HEK293T (cell line): Measurements from ENCODE around the gene FKBP15.

Experiments
- ARNT ChIP-seq: fragments of 450-650 bp; IDR thresholded peaks from 2 replicates; pipeline ENCODE4 v1.6.1; 2017; ENCODE audit warnings: mild to moderate bottlenecking
- ELF4 ChIP-seq: fragments of 450-650 bp; IDR thresholded peaks from 2 replicates; pipeline ENCODE4 v1.6.1; 2017; ENCODE audit warnings: antibody characterized with exemption
- FOXA1 ChIP-seq: fragments of 450-650 bp; IDR thresholded peaks from 2 replicates; pipeline ENCODE4 v1.6.1; 2016; ENCODE audit warnings: mild to moderate bottlenecking
- FOXK2 ChIP-seq: fragments of 450-650 bp; IDR thresholded peaks from 2 replicates; pipeline ENCODE4 v1.6.1; 2016; ENCODE audit warnings: mild to moderate bottlenecking
- FOXM1 ChIP-seq: fragments of 450-650 bp; IDR thresholded peaks from 2 replicates; pipeline ENCODE4 v1.6.1; 2017; ENCODE audit warnings: mild to moderate bottlenecking, borderline replicate concordance
- HDGF ChIP-seq: fragments of 450-650 bp; IDR thresholded peaks from 2 replicates; pipeline ENCODE4 v1.6.1; 2017; ENCODE audit warnings: antibody characterized with exemption, borderline replicate concordance
- L3MBTL2 ChIP-seq: fragments of 450-650 bp; conservative IDR thresholded peaks from 2 replicates; pipeline ENCODE4 v1.6.1; 2016; ENCODE audit warnings: mild to moderate bottlenecking
- SP1 ChIP-seq: fragments of 450-650 bp; IDR thresholded peaks from 2 replicates; pipeline ENCODE4 v1.6.1; 2017
- TARDBP ChIP-seq: fragments of 450-650 bp; IDR thresholded peaks from 2 replicates; pipeline ENCODE4 v1.6.1; 2016
- ZNF384 ChIP-seq: fragments of 450-650 bp; IDR thresholded peaks from 2 replicates; pipeline ENCODE4 v1.6.1; 2016

GRCh38 chr9:113223963-113224362 lies 2.9 kb upstream of the FKBP15 start:
- TF ChIP-seq HDGF (no peak), L3MBTL2 (no peak), FOXM1 (no peak), ARNT (no peak), FOXA1 (no peak), FOXK2 (no peak), SP1 (no peak), ZNF384 (no peak), TARDBP (no peak), ELF4 (no peak)
